SKM-1 (cell line): ENCODE data around the gene BMP5.
A peak's percentile ranks its signal among the peaks of the same experiment; 100 is the strongest.

Source experiments
- DNase-seq: peaks from one replicate; lab custom pipeline; 2025; ENCODE audit not compliant: unreplicated experiment; lab: John Stamatoyannopoulos, UW

BMP5 gene

GRCh38 chr6:55818482-55818881 lies 56.9 kb downstream of the BMP5 start:
- no peak for DNase-seq

- DNase-seq = peak; percentile 32
Measured at GRCh38 chr6:55812509-55812908, 62.9 kb downstream of the BMP5 start.

- no peak for DNase-seq
Measured at GRCh38 chr6:55811074-55811473, 64.3 kb downstream of the BMP5 start.

- no peak for DNase-seq
Measured at GRCh38 chr6:55802259-55802658, 73.1 kb downstream of the BMP5 start.

- no peak for DNase-seq
Measured at GRCh38 chr6:55798571-55798970, 76.8 kb downstream of the BMP5 start.

GRCh38 chr6:55794136-55794812 lies 81.1 kb downstream of the BMP5 start:
- no peak for DNase-seq

- DNase-seq = no peak
Measured at GRCh38 chr6:55785273-55785672, 90.1 kb downstream of the BMP5 start.

GRCh38 chr6:55782275-55782674 lies 93.1 kb downstream of the BMP5 start:
- no peak for DNase-seq

GRCh38 chr6:55778705-55779104 lies 96.7 kb downstream of the BMP5 start:
- no peak for DNase-seq

- DNase-seq = no peak
Measured at GRCh38 chr6:55777469-55777868, 97.9 kb downstream of the BMP5 start.

- DNase-seq = no peak
Measured at GRCh38 chr6:55776113-55776512, 99.3 kb downstream of the BMP5 start.

GRCh38 chr6:55775029-55775318 lies 100.4 kb downstream of the BMP5 start:
- no peak for DNase-seq

- DNase-seq = no peak
Measured at GRCh38 chr6:55774286-55775028, 100.9 kb downstream of the BMP5 start.

- no peak for DNase-seq
Measured at GRCh38 chr6:55773620-55774216, 101.7 kb downstream of the BMP5 start.

- DNase-seq = no peak
Measured at GRCh38 chr6:55772730-55773129, 102.7 kb downstream of the BMP5 start.

GRCh38 chr6:55759536-55759935 lies 115.9 kb downstream of the BMP5 start:
- no peak for DNase-seq

GRCh38 chr6:55758156-55758937 lies 117.0 kb downstream of the BMP5 start:
- no peak for DNase-seq

GRCh38 chr6:55756531-55757031 lies 118.8 kb downstream of the BMP5 start:
- no peak for DNase-seq

- no peak for DNase-seq
Measured at GRCh38 chr6:55748880-55749279, 126.5 kb downstream of the BMP5 start.

GRCh38 chr6:55746473-55746872 lies 128.9 kb downstream of the BMP5 start:
- DNase-seq = no peak

GRCh38 chr6:55734256-55734655 lies 141.1 kb downstream of the BMP5 start:
- no peak for DNase-seq

GRCh38 chr6:55729665-55730064 lies 145.7 kb downstream of the BMP5 start:
- DNase-seq = no peak
